ENCODE data around the gene MRM2.

Gene MRM2

DNA sequence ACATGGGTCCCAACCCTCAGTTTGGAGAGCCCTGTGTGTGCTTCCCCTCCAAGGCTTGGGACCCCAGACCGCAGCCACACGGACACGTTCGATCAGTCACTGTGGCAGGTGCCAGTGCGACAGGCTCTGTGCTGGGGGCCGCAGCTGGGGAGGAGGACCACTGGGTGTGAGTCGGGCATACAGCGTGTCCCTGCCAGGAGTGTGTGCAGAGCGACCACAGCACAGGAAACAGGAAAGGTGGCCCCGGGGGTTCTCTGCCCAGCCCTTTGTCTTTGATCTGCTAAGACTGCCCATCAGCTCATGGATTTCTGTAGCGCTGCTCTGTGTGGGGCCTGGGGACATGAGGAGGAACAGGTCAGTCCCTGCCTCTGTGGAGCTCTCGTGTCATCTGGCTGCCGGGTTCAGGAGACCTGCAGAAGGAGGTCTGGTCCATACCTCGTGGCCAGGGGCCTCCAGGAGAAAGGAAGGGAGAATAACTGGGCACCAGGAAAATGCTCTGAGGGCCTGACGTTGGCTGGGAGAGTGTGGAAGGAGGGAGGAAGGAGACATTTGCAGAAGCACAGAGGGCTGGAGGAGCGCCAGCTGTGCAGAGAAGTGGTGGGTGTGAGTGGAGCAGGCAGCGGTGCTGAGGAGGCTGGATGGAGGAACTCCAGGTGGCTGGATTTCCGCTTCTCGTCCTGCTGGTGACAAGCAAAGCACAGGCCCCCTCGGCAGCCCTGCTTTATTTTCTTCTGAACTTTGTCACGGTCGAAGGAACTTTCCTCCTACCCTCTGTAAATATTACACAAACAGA, 4.1 kb upstream of the MRM2 start:
- H3K4me3 ChIP-seq (ENCODE audit: low read depth, low read length) = no peak overlapping the region
- ChIA-PET POLR2A (no interaction called here), CTCF (interaction anchor here (1.8 kb wide), 1 partner anchor 102 kb away, joined by 9 read pairs; no protein-coding TSS in a partner anchor)
- DNase-seq (ENCODE audit: low read depth, low spot score) = no peak
- TF ChIP-seq, protein P1, sequence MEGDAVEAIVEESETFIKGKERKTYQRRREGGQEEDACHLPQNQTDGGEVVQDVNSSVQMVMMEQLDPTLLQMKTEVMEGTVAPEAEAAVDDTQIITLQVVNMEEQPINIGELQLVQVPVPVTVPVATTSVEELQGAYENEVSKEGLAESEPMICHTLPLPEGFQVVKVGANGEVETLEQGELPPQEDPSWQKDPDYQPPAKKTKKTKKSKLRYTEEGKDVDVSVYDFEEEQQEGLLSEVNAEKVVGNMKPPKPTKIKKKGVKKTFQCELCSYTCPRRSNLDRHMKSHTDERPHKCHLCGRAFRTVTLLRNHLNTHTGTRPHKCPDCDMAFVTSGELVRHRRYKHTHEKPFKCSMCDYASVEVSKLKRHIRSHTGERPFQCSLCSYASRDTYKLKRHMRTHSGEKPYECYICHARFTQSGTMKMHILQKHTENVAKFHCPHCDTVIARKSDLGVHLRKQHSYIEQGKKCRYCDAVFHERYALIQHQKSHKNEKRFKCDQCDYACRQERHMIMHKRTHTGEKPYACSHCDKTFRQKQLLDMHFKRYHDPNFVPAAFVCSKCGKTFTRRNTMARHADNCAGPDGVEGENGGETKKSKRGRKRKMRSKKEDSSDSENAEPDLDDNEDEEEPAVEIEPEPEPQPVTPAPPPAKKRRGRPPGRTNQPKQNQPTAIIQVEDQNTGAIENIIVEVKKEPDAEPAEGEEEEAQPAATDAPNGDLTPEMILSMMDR (IDR thresholded peaks at IDR 0.05; ENCODE audit: insufficient read depth, low read length, missing control alignments) = no peak

GRCh38 chr7:2244404-2244995, 2.5 kb upstream of the MRM2 start:
- TF ChIP-seq, protein P1 (IDR thresholded peaks at IDR 0.05; ENCODE audit: insufficient read depth, low read length, missing control alignments) = no peak
- no peak overlapping the region for H3K4me3 ChIP-seq (ENCODE audit: low read depth, low read length)
- CTCF ChIA-PET = interaction anchor here (1.8 kb wide), 1 partner anchor 103 kb away, joined by 9 read pairs; no protein-coding TSS in a partner anchor
- POLR2A ChIA-PET = no interaction called here
- DNase-seq (ENCODE audit: low read depth, low spot score) = no peak

DNA sequence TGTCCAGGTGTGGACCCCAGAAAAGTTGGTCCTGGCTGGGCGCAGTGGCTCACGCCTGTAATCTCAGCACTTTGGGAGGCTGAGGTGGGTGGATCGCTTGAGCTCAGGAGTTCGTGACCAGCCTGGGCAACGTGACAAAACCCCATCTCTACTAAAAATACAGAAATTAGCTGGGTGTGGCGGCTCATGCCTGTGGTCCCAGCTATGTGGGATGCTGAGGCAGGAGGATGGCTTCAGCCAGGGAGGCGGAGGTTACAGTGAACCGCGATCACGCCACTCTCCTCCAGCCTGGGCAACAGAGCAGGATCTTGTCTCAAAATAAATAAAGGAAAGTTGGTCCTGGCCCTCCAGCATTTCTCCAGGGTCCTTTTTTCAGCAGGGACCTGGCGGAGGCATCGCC, 1.5 kb upstream of the MRM2 start:
- H3K4me3 ChIP-seq (ENCODE audit: low read depth, low read length) = no peak overlapping the region; the same call in 1 of the 2 replicates
- ChIA-PET POLR2A (no interaction called here), CTCF (no interaction called here)
- TF ChIP-seq, protein P1 (IDR thresholded peaks at IDR 0.05; ENCODE audit: insufficient read depth, low read length, missing control alignments) = no peak
- no peak for DNase-seq (ENCODE audit: low read depth, low spot score)

GRCh38 chr7:2242541-2243429, 780 bp upstream of the MRM2 start:
- POLR2A ChIA-PET = interaction anchor here (1.3 to 1.6 kb wide), 2 partner anchors 9 to 111 kb away, joined by 3 to 4 read pairs; no protein-coding TSS in a partner anchor
- TF ChIP-seq, protein P1 (IDR thresholded peaks at IDR 0.05; ENCODE audit: insufficient read depth, low read length, missing control alignments) = no peak
- CTCF ChIA-PET = interaction anchor here (1.5 to 2.1 kb wide), 2 partner anchors 11 to 105 kb away, joined by 3 to 11 read pairs; partner anchors contain the start of gene MAD1L1
- peak overlapping the region; percentile 89 for H3K4me3 ChIP-seq (ENCODE audit: low read depth, low read length)
- DNase-seq (ENCODE audit: low read depth, low spot score) = no peak

DNA sequence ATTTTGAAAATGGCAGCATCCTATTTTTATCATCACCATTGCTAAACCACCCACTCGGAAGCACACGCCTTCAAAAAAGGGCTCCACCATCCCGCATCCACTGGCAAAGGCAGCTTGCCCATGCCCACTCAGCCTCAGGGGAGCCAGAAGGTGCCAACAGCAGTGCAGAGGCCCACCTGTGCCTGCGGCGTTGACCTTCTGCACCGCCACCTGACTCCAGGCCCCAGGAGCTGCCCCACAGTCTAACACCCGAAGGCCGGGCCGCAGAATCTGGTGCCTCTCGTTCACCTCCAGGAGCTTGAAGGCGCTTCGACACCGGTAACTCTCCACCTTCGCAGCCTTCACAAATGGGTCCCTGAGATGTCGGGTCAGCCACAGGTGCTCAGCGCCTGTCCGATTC, 2.8 kb downstream of the MRM2 start:
- ChIA-PET POLR2A (no interaction called here), CTCF (interaction anchor here (0.9 to 2.0 kb wide), 3 partner anchors 29 to 125 kb away, joined by 3 to 6 read pairs (median 3); no protein-coding TSS in a partner anchor)
- DNase-seq (ENCODE audit: low read depth, low spot score) = no peak

More for the DNA sequence above, 2.8 kb downstream of the MRM2 start:
- no peak overlapping the region for H3K4me3 ChIP-seq (ENCODE audit: low read depth, low read length)
- TF ChIP-seq, protein P1 (IDR thresholded peaks at IDR 0.05; ENCODE audit: insufficient read depth, low read length, missing control alignments) = no peak
